CD4-positive, alpha-beta T cell (primary cell): Measurements from ENCODE around the gene DPH1. TPM values are rescaled to one million over a fixed set of nuclear protein-coding genes. Genes with fewer than 3 reads are reported as not detected.

Experiments
- ATAC-seq: fragments of 200-7000 bp; cut with Tn5 transposase; one replicate; pipeline ENCODE4 v1.10.0; 2022; ENCODE audit warnings: mild to moderate bottlenecking; ENCODE audit not compliant: poor library complexity
- CTCF ChIA-PET: fragments of 350-600 bp; sonication (Branson Sonifier 250); formaldehyde crosslinking; loops from one replicate; lab custom pipeline; 2021; ENCODE audit warnings: antibody characterized with exemption, inconsistent platforms; lab: Charles Lee
- POLR2A ChIA-PET: fragments of 350-600 bp; sonication (Branson Sonifier 250); formaldehyde crosslinking; loops from one replicate; lab custom pipeline; 2021; ENCODE audit warnings: antibody characterized with exemption, inconsistent platforms; lab: Charles Lee
- DNase-seq, 14 experiments: peaks; one replicate each; pipeline ENCODE4 v3.0.0-alpha.2; 2013 to 2020; ENCODE audit warnings: mixed read lengths in 2 of 14
- H3K27ac ChIP-seq, 2 donors: one replicate each; pipeline versions ENCODE4 v1.5.1 to v1.7.0; 2013; ENCODE audit warnings: low read length in 2 of 2, low read depth in 1 of 2, mild to moderate bottlenecking in 1 of 2
- H3K27me3 ChIP-seq, 2 experiments: 1 replicate in 1 of 2; 2 replicates in 1 of 2; pipeline versions ENCODE4 v1.6.1 to v1.7.0; 2013; ENCODE audit warnings: low read length in 2 of 2, control low read depth in 1 of 2, mild to moderate bottlenecking in 1 of 2, moderate library complexity in 1 of 2; ENCODE audit not compliant: insufficient read depth in 2 of 2, control insufficient read depth in 1 of 2
- H3K36me3 ChIP-seq: one replicate; pipeline ENCODE4 v1.6.1; 2013; ENCODE audit warnings: low read length, control low read depth; ENCODE audit not compliant: insufficient read depth
- H3K4me1 ChIP-seq: one replicate; pipeline ENCODE4 v1.6.1; 2013; ENCODE audit warnings: low read length, control low read depth; ENCODE audit not compliant: insufficient read depth
- H3K4me3 ChIP-seq: one replicate; pipeline ENCODE4 v1.5.1; 2013; ENCODE audit warnings: mild to moderate bottlenecking, low read length, moderate library complexity
- H3K9me3 ChIP-seq, 2 experiments: 1 replicate in 1 of 2; 2 replicates in 1 of 2; pipeline versions ENCODE4 v1.6.1 to v1.7.0; 2013; ENCODE audit warnings: low read length in 2 of 2, mild to moderate bottlenecking in 2 of 2, control low read depth in 1 of 2, moderate library complexity in 1 of 2; ENCODE audit not compliant: control insufficient read depth in 1 of 2, insufficient read depth in 1 of 2
- H3K27ac Mint-ChIP-seq: one replicate; pipeline ENCODE4 v1.8.0; 2020; ENCODE audit warnings: mixed read lengths
- H3K27me3 Mint-ChIP-seq: one replicate; pipeline ENCODE4 v1.8.0; 2021; ENCODE audit warnings: mixed read lengths
- H3K36me3 Mint-ChIP-seq: one replicate; pipeline ENCODE4 v1.8.0; 2021; ENCODE audit warnings: low read depth, mixed read lengths
- H3K4me1 Mint-ChIP-seq: one replicate; pipeline ENCODE4 v1.8.0; 2021; ENCODE audit warnings: low read depth, mixed read lengths
- H3K4me3 Mint-ChIP-seq: one replicate; pipeline ENCODE4 v1.8.0; 2020; ENCODE audit warnings: mild to moderate bottlenecking, mixed read lengths
- H3K9me3 Mint-ChIP-seq: one replicate; pipeline ENCODE4 v1.8.0; 2020; ENCODE audit warnings: mixed read lengths
- CTCF ChIP-seq: fragments of 200-600 bp; IDR thresholded peaks from one replicate; pipeline ENCODE4 v1.8.0; 2022; ENCODE audit warnings: antibody characterized with exemption, mild to moderate bottlenecking
- intact Hi-C, 2 experiments: fragments of 100-400 bp; cut with DNase I in 1 of 2; cut with micrococcal nuclease in 1 of 2; formaldehyde crosslinking; loops; one replicate each; pipeline versions ENCODE4 v1.15.1 to v1.9.0; 2023 to 2025; cut with DNase I, micrococcal nuclease
- total RNA-seq, 174 experiments: library from RNA in 2 of 174; stranded (reverse) in 2 of 174; gene quantifications; one replicate each; pipeline ENCODE4 v1.2.3 and lab custom pipeline; 2021 to 2026

Gene DPH1
- total RNA-seq, 2 experiments from 2014 or later = 96.4 to 101 TPM

GRCh38 chr17:2057760-2058585 is 28.0 kb downstream of the DPH1 start:
- peak in 3 of 14 experiments; percentile 19 to 70 (median 59) for DNase-seq
- Histone ChIP-seq H3K27ac (no peak overlapping the region), H3K27me3 (peaks cover 4 to 6% of the 10 kb centered on the region in 2 experiments), H3K4me3 (no peak overlapping the region), H3K36me3 (peaks cover 20% of the 10 kb centered on the region), H3K9me3 (peaks cover 0 to 6% of the 10 kb centered on the region in 2 experiments), H3K4me1 (peaks cover 59% of the 10 kb centered on the region)
- Mint-ChIP-seq H3K27me3 (peaks cover 34% of the 10 kb centered on the region), H3K4me1 (peaks cover 36% of the 10 kb centered on the region), H3K4me3 (no peak overlapping the region), H3K36me3 (peaks cover 30% of the 10 kb centered on the region), H3K27ac (no peak overlapping the region), H3K9me3 (no peaks in the 10 kb centered on the region)
- ChIA-PET POLR2A (interaction anchor here (0.6 to 4.9 kb wide), 9 partner anchors 17 to 389 kb away, joined by 3 to 61 read pairs (median 7); partner anchors contain the start of gene RTN4RL1), CTCF (interaction anchor here (0.6 to 7.3 kb wide), 16 partner anchors 12 to 325 kb away, joined by 3 to 83 read pairs (median 4); no protein-coding TSS in a partner anchor)
- no peak for ATAC-seq
- intact Hi-C loops = loop anchor here in 1 of 2 experiments (5.0 to 10.0 kb wide), 3 partner anchors 97 to 209 kb away; no protein-coding TSS in a partner anchor
- no peak for TF ChIP-seq CTCF

GRCh38 chr17:2058586-2059546 is 28.9 kb downstream of the DPH1 start:
- H3K9me3 Mint-ChIP-seq = no peaks in the 10 kb centered on the region
- Histone ChIP-seq H3K27ac (no peak overlapping the region), H3K27me3 (peaks cover 4 to 6% of the 10 kb centered on the region in 2 experiments), H3K4me3 (no peak overlapping the region), H3K9me3 (peaks cover 0 to 6% of the 10 kb centered on the region in 2 experiments), H3K36me3 (peaks cover 25% of the 10 kb centered on the region), H3K4me1 (peaks cover 50% of the 10 kb centered on the region)
- intact Hi-C loops = loop anchor here (1.0 to 10.0 kb wide), 4 partner anchors 96 to 208 kb away; no protein-coding TSS in a partner anchor
- POLR2A ChIA-PET = interaction anchor here (0.7 to 4.9 kb wide), 6 partner anchors 31 to 224 kb away, joined by 3 to 61 read pairs (median 6); partner anchors contain the start of gene RTN4RL1
- ATAC-seq (no peak), DNase-seq (peak; percentile 40 to 83 (median 54))
- CTCF ChIA-PET = interaction anchor here (0.6 to 7.3 kb wide), 16 partner anchors 11 to 324 kb away, joined by 3 to 83 read pairs (median 4); no protein-coding TSS in a partner anchor
- peak overlapping the region; percentile 70 for H3K27ac Mint-ChIP-seq
- peaks cover 39% of the 10 kb centered on the region for H3K36me3 Mint-ChIP-seq
- H3K27me3 Mint-ChIP-seq = peaks cover 39% of the 10 kb centered on the region
- peaks cover 29% of the 10 kb centered on the region for H3K4me1 Mint-ChIP-seq
- peak; percentile 65 for TF ChIP-seq CTCF
- H3K4me3 Mint-ChIP-seq = peak overlapping the region; percentile 77
